CD4-positive, alpha-beta T cell treated with Interleukin-6 at 100 ng/mL for 8 hours (primary cell): ENCODE data around the gene KNSTRN.

Experiments
- DNase-seq: peaks from one replicate; pipeline ENCODE4 v3.0.0-alpha.2; 2020; ENCODE audit warnings: mixed read lengths, low spot score

KNSTRN gene

DNA sequence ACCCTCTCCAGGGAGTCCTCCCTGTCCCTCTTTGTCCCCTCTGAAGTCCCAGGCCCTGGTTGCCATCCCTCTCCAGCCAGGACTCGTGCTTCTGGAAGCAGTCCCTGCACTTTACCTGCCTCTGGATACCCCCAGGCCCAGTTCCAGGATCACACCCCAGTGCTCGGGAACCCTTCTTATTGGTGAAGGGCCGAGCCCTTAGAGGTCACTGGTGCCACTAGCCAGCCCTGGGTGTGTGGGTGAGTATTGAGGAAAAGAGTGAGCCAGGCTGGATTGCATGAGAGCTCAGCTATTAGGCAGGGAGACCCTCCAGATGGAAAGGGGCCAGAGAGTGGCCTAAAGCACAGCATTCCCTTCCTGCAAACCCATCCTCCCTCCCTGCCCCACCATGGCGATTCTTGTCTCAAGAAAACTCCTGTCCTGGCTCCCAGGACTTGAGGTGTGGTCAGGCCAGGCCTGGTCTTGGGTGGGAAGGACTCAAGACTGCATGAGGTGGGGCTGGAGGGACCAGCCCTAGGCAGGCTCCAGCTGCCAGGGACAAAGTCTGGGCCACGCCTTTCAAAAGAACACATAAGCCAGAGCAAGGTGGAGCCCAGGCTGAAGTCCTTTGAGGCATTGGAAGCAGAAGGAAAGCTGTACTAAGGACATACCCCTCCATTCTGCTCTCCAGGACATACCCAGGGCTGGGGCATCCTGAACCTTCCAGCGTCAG lies 36.5 kb upstream of the KNSTRN start:
- DNase-seq: no peak

DNA sequence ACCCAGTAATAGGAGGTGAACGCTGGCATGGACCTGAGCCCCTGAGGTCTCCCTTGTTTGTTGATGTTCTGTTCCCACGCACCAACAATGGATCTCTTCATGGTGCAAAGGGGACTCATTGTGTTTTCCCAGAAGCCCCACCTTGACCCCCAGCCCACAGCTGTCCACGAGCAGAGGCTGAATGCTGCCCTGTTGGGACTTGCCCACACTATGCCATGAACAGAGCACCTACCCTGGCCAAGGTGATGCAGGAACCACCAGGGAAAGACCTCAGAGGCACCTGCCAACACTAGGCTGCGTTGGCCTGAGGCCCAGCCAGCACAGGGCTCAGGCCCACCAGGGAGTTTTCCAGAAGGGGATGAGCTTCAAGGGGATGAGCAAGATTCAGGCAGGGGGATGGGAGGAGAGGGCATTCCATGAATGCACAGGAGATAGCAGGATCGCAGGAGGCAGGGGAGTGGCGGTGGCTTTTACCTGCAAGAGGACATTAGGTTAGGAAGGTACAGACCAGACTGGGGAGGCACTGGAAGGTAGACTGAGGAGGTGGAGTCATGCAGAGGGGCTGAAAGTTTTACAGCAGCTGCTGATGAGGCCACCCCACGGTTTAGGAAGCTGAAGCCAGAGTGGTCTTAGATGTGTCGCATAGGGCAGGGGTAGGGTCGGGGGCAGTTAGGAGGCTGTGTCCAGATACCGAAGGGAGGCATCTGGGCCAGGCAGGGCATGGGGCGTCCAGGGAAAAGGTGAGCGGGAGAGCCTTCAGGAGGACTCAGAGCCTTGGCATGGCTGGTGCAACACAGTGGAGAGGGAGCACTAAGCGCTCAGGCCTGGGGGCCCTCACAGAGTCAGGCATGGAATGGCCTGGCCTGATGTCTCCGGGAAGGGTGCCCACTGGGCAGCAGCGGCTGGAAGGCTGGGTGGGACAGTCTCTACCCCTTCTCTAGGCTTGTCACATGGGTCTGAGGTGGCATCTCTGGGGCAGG lies 35.7 kb upstream of the KNSTRN start:
- DNase-seq: no peak

DNA sequence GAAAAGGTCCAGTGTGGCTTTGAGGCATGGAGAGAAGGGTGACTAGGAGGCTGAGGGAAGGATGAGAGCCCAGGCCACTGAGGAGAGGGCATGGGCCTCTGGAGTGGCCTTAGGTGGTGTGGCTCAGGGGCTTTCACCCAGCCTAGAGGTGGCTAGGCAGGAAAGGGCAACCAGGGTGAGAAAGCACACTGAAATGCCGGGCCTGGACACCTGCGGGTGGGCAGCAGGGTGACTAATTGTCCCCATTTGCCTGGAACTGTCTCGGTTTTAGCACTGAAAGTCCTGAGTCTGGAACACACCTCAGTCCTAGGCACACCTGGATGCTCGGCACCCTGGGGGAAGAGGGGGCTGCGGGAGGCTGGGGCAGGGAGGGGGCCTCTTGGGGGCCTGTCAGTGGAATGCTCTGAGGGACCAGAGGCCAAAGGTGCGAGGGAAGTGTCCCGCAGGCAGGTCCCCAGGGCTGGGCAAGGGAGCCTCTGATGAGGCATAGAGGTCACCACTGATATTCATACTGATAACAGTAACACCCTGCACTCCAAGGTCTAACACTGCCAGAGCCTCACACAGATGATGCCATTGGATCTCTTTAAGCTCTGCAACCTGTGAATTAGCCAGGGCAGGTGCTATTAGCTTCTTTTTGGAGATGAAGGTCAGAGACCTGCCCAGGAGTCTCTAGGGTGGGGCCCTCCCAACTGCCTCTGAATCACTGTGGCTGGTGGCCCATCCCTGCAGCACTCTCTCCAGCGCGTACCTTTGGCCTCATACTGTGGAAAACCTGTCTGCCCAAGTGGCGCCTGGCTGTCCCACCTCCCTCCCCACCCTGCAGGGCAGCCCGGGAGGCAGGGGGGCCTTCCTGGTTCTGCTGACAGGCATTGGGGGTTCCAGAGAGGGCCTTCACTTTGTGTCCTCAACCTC lies 34.7 kb upstream of the KNSTRN start:
- DNase-seq: no peak

DNA sequence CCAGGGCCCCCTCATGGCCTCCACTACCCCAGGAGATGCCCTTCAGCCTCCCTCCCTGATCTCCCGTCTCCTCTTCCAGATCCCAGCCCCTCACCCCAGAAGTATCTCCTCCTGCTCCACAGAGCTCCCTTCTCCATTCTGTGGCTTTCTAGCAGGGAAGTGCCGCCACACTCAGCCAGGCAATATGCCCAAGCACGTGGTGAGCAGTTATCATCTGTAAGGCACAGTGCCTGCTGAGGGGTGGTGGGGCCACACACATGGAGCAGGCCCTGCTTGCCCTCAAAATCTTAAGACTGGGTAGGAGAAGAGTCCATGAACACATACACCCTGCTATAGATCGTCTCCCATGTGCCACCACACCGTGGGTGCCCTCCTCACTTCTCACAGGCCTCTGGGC lies 34.0 kb upstream of the KNSTRN start:
- DNase-seq: no peak

DNA sequence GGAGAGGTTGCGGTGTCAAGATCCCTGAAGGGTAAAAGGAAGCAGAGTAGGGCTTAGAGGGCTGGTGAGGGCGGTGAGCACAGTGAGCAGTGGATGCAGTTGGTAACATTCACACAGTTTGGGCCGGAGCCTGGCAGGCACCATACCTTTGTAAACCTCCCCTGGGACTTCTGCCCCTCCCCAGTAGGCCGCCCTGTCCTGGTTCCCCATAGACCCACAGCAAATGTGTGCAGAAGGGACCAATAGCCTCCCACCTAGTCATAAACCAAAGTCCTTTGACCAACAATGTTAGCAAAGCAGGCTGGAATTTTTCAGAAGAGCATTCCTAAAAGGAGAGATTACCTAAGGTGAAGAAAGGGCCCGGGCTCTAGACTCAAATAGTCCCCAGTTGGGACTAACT lies 33.4 kb upstream of the KNSTRN start:
- no peak for DNase-seq

DNA sequence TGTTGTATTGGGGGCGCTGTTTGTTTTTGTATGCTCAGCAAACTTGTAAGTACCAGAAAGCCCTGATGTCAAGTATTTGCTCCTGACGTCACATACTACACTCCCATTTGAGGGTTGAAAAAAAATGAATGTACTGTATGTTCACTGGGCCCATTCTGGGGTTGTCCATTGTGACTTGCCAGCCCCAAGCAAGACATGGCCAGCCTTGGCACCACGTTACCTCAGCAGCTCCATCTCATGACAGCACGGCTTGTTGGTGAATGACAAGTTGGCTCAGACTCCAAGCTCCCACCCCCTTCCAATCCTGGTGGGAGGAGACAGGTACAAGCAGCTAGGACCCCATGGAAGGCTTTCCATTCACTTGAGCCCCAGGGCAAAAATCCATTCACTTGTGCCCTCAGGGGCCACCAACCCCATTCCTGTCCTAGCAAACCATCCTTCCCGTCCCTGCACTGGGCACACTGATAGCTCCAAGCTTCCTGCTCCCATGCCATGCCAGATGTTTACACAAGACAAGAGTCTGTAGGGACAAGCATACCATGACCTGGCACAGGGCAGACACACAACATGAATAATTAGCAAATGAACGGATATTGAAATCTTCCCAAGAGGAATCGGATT lies 30.1 kb upstream of the KNSTRN start:
- no peak for DNase-seq

DNA sequence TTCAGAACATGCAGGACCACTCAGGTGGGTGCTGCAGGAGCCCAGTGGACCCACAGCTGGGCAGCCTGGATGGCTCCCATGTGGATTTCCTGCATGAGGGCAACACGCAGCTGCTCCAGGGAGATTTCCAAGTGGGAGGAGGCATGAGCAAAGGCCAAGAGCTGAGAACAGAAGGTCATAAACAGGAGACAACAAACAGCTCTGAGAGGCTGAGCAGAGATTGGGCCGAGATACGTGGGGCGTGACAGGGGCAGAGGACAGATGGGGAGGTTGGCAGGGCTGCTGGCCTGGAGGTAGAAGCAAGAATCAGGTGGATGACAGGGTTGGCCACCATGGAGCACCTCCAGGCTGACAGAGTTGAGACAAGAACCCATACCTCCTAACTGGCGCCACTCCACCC lies 28.8 kb upstream of the KNSTRN start:
- DNase-seq: no peak

DNA sequence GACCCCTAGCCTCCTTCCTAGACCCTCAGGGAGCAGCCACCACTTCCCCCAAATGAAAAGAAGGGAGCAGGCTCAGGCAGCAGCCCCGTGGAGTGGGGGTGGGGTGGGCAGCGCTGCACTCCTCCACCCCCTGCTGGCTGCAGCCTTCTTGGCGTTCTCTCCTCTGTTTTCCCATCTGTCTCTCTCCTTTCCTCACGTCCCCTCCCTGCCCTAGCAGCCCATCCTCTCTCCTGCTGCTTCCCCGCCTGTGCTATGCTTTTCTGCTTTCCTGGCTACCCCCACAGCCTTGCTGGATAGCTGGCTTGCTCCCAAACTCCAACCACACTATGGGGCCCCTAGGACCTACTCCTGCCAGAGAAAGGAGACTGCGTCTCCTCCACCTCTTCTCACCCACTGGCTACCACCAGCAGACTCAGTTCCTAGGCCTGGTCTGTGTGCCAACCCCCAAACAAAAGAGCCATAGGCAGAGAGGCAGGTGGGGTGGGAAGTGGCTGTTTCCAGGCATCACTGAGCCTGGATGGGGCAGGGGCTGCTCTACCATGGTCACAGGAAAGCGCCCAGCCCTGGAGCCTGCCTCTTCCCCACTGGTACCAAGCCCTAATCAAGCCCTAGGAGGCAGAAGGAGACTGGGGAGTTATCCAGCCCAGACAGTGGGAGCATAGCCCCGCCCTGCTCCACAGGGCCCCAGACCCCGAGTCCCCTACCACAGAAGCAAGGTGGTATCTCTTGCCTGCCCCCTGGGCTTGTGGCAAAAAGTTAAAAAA lies 27.9 kb upstream of the KNSTRN start:
- no peak for DNase-seq

DNA sequence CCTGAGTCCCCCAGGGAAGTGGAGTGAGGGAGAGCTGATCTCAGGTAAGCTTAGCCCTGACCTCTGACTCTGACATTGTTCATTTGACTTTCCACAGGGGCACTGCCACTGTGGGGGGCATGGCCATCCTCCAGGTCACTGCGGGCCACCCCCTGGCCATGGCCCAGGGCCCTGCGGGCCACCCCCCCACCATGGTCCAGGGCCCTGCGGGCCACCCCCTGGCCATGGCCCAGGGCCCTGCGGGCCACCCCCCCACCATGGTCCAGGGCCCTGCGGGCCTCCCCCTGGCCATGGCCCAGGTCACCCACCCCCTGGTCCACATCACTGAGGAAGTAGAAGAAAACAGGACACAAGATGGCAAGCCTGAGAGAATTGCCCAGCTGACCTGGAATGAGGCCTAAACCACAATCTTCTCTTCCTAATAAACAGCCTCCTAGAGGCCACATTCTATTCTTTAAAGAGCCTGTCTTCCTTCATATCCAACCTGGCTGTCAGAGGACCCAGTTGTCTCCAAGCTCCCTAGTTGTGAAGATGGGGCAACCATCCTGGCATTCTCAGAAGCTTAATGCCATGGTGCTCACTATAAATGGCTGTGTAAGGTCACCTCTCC lies 26.4 kb upstream of the KNSTRN start:
- DNase-seq: no peak

DNA sequence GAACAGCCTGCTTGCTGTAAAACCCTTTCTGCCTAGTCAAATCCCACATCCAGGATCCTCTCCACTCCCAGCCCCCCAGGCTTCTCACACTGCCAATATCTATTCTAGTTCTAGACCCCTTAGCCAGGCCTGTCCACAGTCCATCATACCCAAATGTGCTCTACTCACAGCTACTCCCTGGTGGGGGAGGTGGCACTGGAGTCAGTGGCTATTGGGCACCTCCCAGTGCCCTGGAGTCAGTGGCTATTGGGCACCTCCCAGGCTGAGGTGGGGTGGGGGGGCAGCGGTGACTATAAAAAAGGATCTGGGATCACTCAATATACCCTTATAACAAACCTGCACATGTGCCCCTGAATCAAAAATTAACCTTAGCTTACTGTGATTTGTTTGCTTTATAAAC lies 25.3 kb upstream of the KNSTRN start:
- DNase-seq: no peak

DNA sequence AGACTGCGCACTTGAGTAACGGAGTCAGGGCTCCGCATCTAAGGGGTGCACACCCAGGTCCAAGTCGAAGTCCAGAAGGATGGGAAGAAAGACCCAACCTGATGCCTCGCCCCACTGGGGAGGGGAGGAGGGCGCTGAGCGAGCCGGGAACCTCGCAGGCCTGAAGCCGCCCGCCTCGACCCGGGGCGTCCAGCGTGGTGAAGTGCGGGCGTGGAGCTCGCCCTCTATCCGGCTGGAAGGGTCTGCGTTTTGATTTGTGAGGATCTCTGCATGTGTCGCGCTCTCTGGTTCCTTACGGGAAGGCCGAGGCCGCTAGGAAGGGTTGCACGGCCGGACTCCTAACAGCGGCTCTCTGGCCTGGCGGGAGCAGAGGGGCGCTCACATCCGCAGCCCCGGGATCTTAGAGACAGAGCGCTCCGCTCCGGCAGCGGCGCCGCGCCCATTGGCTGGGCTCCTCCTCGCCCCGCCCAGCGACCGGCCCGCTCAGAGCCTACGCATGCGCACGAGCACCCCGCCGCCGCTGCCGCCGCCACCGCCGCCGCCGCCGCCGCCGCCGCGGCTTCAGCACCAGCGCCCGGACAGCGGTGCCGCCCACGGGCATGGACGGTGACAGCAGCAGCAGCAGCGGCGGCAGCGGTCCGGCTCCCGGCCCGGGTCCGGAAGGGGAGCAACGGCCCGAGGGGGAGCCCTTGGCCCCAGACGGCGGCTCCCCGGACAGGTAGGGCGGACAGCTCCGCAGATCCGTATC lies 24.6 kb upstream of the KNSTRN start, which contains the start of gene DISP2:
TSS of gene DISP2 (plus strand) at position 497 of the 748 bp plus-strand sequence. CDS start at position 600, 103 bp downstream.
- DNase-seq: peak; percentile 88

DNA sequence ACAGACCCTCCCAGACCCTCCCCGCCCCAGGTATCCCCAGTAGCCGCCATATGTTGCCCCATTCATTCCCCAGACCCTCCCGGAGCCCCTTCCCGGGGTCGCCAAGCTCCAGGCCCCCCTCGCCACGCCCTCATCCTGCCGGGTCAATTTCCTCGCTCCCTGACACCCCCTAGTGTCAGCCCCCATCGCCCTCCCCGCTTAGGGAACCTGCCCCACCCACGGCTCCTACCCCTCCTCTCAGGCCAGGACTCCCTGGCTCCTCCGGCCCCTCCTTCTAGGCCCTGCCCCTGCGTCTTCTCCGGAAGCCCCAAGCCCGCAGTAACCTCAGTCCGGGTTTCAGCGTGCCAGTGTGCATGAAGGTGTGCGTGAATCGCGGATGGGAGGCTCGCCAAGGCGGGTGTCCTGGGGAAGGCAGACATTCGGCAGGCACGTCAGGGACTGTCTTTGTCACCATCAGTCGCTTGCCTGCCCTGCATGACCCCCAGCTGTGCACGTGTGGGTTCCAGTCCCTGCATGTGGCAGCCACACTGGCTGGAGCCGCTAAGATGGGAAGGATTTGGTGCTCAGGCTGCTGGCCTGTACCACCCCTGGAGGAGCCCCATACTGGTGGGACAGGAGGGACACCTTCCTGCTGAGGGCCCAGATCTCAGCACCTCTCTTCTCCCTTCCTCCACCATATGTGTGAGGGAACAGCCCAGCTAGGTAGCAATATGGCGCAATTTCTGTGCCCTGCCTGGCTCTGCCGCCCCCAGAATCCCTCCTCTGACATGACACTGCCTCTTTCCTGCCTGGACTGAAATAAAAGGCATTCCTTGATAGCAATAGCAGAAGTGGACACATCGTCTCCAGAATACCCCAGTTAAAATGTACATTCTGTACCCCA lies 23.8 kb upstream of the KNSTRN start:
- peak; percentile 16 for DNase-seq

DNA sequence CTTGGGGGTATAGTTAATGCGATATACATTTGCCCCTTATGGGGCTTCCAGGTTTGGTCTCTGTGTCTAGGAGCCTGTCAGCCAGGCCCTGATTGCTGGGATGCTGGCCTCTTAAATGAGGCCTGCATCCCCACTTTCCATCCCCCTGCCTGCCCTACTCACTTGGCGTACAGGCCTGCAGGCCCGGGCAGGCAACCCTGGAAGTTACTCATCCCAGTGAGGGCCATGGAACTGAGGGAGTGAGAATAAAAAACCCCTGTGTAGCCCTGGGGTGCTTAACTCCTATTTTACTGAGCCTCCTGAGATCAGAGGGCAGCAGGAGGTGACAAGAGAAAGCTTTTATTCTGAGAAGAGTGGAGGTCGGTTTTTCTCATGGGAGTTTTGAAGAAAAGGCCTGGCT lies 22.5 kb upstream of the KNSTRN start:
- DNase-seq: no peak

DNA sequence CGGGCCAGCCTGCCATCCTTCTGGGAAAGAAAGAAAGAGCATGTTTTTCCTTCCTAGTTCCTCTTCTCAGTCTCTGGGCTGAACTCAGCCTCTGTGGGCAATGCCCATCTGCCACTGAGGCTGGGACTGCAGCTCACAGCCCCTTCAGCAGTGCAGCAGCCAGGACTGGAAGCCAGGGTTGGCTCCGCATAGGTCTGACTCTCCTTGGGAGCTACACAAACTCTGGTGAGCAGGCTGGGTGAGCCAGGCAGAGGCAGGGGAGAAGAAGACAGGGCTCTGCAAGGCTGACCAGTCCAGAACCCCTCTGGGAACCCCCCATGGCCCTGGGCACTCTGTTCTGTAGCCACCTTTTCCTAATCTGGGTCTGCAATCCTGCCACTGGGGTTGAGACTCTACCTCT lies 20.9 kb upstream of the KNSTRN start:
- no peak for DNase-seq

DNA sequence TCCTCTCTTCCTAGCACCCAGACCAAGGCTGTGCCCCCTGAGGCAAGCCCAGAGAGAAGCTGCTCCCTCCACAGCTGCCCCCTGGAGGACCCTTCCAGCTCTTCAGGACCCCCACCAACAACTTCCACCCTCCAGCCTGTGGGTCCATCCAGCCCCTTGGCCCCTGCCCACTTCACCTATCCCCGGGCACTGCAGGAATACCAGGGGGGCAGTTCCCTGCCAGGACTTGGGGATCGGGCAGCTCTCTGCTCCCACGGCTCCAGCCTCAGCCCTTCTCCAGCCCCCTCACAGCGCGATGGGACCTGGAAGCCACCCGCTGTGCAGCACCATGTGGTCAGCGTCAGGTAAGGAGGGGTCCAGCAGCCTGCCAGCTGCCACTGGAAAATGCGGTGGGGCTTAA lies 18.9 kb upstream of the KNSTRN start:
- no peak for DNase-seq

DNA sequence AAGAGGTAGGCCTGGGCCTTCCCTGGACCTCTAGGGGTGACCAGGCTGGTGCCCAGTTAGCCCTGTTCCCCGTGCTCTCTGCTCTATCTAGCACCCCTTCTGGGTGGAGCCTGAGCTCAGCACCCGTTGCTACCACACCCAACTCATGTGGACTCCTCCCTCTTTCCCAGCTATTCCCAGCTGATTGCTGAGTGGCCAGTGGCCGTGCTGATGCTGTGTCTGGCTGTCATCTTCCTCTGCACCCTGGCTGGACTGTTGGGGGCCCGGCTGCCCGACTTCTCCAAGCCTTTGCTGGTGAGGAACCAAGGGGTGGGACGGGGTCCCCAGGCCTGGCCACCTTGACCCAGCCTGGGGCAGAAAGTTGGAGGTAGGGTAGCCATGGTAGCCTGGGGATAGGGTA lies 18.3 kb upstream of the KNSTRN start:
- no peak for DNase-seq

DNA sequence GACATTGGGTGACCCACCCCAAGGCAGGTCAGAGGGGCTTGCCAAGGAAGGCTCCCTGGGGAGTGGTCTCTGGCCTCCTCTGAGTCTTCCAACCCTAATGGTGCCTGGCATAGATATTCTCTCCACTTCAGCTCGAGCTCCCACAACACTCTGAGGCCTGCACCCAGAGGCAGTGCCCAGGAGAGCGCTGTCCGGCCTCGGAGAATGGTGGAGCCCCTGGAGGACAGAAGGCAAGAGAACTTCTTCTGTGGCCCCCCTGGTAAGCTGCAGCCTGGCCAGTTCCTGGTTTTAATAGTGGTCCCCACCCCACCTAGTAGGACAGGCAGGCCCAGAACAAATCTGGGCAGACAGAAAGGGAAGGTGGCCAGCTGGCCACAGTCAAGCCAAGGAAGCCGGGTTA lies 17.5 kb upstream of the KNSTRN start:
- DNase-seq: no peak

DNA sequence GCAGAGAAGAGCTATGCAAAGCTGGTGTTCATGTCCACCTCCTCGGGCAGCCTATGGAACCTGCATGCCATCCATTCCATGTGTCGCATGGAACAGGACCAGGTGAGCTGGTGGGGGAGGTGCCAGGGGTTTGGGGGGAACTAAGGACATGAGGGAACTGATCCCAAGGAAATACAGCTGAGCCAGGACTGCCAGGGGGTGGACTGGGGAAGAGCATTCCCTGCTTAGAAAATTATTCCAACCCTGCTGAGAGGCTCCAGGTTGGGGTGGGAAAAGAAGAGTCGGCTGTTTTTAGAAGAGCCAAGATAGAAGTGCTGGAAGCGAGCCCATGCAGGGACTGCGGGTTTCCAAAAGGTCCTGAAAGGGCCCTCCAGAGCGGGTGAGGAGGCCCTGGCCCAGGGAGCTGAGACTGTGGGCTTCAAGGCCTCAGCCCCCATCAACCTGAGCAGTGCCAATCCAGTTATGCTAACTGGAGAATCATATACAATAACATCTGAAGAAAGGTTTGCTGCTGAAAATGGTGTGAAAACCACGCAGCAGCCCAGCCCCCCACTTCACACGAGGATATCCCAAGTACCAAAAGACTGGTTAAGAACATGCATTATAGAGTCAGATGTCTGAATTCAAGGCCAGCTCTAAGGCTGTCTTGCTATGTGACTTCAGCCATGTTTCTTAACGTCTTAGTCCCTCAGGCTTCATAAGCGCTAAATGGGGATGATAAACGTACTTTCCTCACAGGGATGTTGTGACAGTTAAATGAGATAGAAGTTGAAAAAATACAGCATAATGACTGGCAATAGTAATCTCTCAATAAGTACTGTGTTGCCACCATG lies 16.7 kb upstream of the KNSTRN start:
- no peak for DNase-seq
